PC-3 (cell line): ENCODE results near the gene C19orf33.

Experiments used
- EZH2 ChIP-seq: fragments of 300-600 bp; sonication (generic); IDR thresholded peaks from one replicate; pipeline ENCODE4 v1.6.1; 2017; ENCODE audit warnings: antibody characterized with exemption, mild to moderate bottlenecking, low read length; ENCODE audit not compliant: unreplicated experiment
- EZH2phosphoT487 ChIP-seq: fragments of 300-600 bp; sonication (generic); IDR thresholded peaks from 2 replicates; pipeline ENCODE4 v1.6.1; 2018; ENCODE audit warnings: mild to moderate bottlenecking, antibody characterized with exemption, low read length, borderline replicate concordance
- TF ChIP-seq, protein P1 (sequence below): fragments of 300-600 bp; sonication (generic); conservative IDR thresholded peaks from 2 replicates; pipeline ENCODE4 v1.5.1; 2017; ENCODE audit warnings: antibody characterized with exemption, low read depth, mild to moderate bottlenecking, low read length

GRCh38 chr19:38294090-38294489 lies 10.0 kb upstream of the C19orf33 start:
- TF ChIP-seq, protein P1, sequence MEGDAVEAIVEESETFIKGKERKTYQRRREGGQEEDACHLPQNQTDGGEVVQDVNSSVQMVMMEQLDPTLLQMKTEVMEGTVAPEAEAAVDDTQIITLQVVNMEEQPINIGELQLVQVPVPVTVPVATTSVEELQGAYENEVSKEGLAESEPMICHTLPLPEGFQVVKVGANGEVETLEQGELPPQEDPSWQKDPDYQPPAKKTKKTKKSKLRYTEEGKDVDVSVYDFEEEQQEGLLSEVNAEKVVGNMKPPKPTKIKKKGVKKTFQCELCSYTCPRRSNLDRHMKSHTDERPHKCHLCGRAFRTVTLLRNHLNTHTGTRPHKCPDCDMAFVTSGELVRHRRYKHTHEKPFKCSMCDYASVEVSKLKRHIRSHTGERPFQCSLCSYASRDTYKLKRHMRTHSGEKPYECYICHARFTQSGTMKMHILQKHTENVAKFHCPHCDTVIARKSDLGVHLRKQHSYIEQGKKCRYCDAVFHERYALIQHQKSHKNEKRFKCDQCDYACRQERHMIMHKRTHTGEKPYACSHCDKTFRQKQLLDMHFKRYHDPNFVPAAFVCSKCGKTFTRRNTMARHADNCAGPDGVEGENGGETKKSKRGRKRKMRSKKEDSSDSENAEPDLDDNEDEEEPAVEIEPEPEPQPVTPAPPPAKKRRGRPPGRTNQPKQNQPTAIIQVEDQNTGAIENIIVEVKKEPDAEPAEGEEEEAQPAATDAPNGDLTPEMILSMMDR = no peak
- TF ChIP-seq EZH2phosphoT487 = no peak
- TF ChIP-seq EZH2 = no peak
